A673 (cell line): ENCODE data around the gene RNF167. TPM values are rescaled to one million over a fixed set of nuclear protein-coding genes. Genes with fewer than 3 reads are reported as not detected.

Experiments
- BruUV-seq: library from RNA; stranded (reverse); fragments of 400-500 nt; replicated peaks from 2 replicates; lab custom pipeline; 2021; lab: Mats Ljungman, UMichigan
- CTCF ChIA-PET: fragments of 300-600 bp; sonication (Branson Sonifier 250); formaldehyde crosslinking; loops from one replicate; lab custom pipeline; 2022; ENCODE audit warnings: antibody characterized with exemption; lab: Charles Lee
- POLR2A ChIA-PET: fragments of 300-600 bp; sonication (Branson Sonifier 250); formaldehyde crosslinking; loops from one replicate; lab custom pipeline; 2022; ENCODE audit warnings: antibody characterized with exemption; ENCODE audit not compliant: low non-redundant PET; lab: Charles Lee
- DNase-seq: peaks from one replicate; pipeline ENCODE4 v3.0.0-alpha.2; 2015; ENCODE audit warnings: low spot score
- H3K27ac ChIP-seq: fragments of 200-600 bp; sonication (generic); 2 replicates; pipeline ENCODE4 v1.5.1; 2016; ENCODE audit warnings: mixed run types, low read depth, mild to moderate bottlenecking, mixed read lengths, antibody characterized with exemption, low read length; ENCODE audit not compliant: poor library complexity, severe bottlenecking
- H3K27me3 ChIP-seq: fragments of 200-600 bp; sonication (generic); replicated peaks from 2 replicates; pipeline ENCODE4 v1.6.1; 2017; ENCODE audit warnings: mixed run types, low read depth, mild to moderate bottlenecking, mixed read lengths, antibody characterized with exemption, low read length; ENCODE audit not compliant: insufficient read depth, poor library complexity
- H3K36me3 ChIP-seq: fragments of 200-600 bp; sonication (generic); 2 replicates; pipeline ENCODE4 v1.6.1; 2016; ENCODE audit warnings: mixed run types, mild to moderate bottlenecking, mixed read lengths, antibody characterized with exemption, low read length; ENCODE audit not compliant: insufficient read depth, poor library complexity, severe bottlenecking
- H3K4me1 ChIP-seq: fragments of 200-600 bp; sonication (generic); 2 replicates; pipeline ENCODE4 v1.6.1; 2017; ENCODE audit warnings: mixed run types, mild to moderate bottlenecking, mixed read lengths, antibody characterized with exemption, low read length; ENCODE audit not compliant: insufficient read depth, poor library complexity, severe bottlenecking
- H3K4me3 ChIP-seq: fragments of 200-600 bp; sonication (generic); 2 replicates; pipeline ENCODE4 v1.5.1; 2016; ENCODE audit warnings: low read depth, mixed run types, mild to moderate bottlenecking, mixed read lengths, low read length; ENCODE audit not compliant: poor library complexity, severe bottlenecking
- H3K9me3 ChIP-seq: fragments of 200-600 bp; sonication (generic); 2 replicates; pipeline ENCODE4 v1.6.1; 2016; ENCODE audit warnings: mixed run types, low read depth, mild to moderate bottlenecking, mixed read lengths, antibody characterized with exemption, low read length; ENCODE audit not compliant: poor library complexity, severe bottlenecking
- CTCF ChIP-seq: fragments of 300-800, 200-600 bp; sonication (generic); conservative IDR thresholded peaks from 2 replicates; pipeline ENCODE4 v1.5.1; 2017; ENCODE audit warnings: low read depth, mild to moderate bottlenecking, antibody characterized with exemption, low read length, moderate library complexity, mixed read lengths
- EZH2 ChIP-seq: fragments of 200-600 bp; sonication (generic); IDR thresholded peaks from 2 replicates; pipeline ENCODE4 v1.6.1; 2017; ENCODE audit warnings: borderline replicate concordance, low read depth, mild to moderate bottlenecking, mixed read lengths, antibody characterized with exemption, low read length; ENCODE audit not compliant: poor library complexity, severe bottlenecking
- intact Hi-C: fragments of 100-400 bp; cut with micrococcal nuclease; formaldehyde crosslinking; loops from one replicate; pipeline ENCODE4 v1.10.0; 2022; ENCODE audit not compliant: unreplicated experiment
- total RNA-seq: library from RNA; stranded (reverse); gene quantifications from 2 replicates; pipeline ENCODE4 v1.2.3, GENCODE V29; 2021

The RNF167 gene
- total RNA-seq, 1 experiment from 2014 or later: 77.3 TPM

GRCh38 chr17:4968486-4969046 lies 28.5 kb downstream of the RNF167 start:
- Histone ChIP-seq H3K36me3 (peaks cover 12% of the 10 kb centered on the region), H3K27me3 (no peaks in the 10 kb centered on the region), H3K27ac (peak overlapping the region; percentile 94), H3K4me1 (peaks cover 17% of the 10 kb centered on the region), H3K9me3 (no peaks in the 10 kb centered on the region), H3K4me3 (peak overlapping the region; percentile 59)
- TF ChIP-seq EZH2: no peak
- no peak for TF ChIP-seq CTCF
- no peak for DNase-seq
- ChIA-PET CTCF (interaction anchor here (0.6 to 2.3 kb wide), 2 partner anchors 19 to 133 kb away, joined by 3 to 8 read pairs; partner anchors contain the start of gene CAMTA2), POLR2A (interaction anchor here (0.6 kb wide), 1 partner anchor 29 kb away, joined by 3 read pairs; no protein-coding TSS in a partner anchor)
- no TSS peak for BruUV-seq
- intact Hi-C loops: no loop called here

GRCh38 chr17:4969047-4969550 lies 29.0 kb downstream of the RNF167 start:
- peaks cover 12% of the 10 kb centered on the region for H3K36me3 ChIP-seq
- peak overlapping the region; percentile 59 for H3K4me3 ChIP-seq
- no peaks in the 10 kb centered on the region for H3K27me3 ChIP-seq
- BruUV-seq: no TSS peak
- no peaks in the 10 kb centered on the region for H3K9me3 ChIP-seq
- H3K27ac ChIP-seq: peak overlapping the region; percentile 94
- H3K4me1 ChIP-seq: peaks cover 17% of the 10 kb centered on the region
- DNase-seq: no peak
- ChIA-PET POLR2A (no interaction called here), CTCF (no interaction called here)
- intact Hi-C loops: no loop called here
- TF ChIP-seq EZH2 (no peak), CTCF (no peak)

GRCh38 chr17:4969551-4970173 lies 29.6 kb downstream of the RNF167 start:
- intact Hi-C loops: no loop called here
- Histone ChIP-seq H3K9me3 (no peaks in the 10 kb centered on the region), H3K36me3 (peaks cover 12% of the 10 kb centered on the region), H3K4me1 (peaks cover 17% of the 10 kb centered on the region), H3K27me3 (no peaks in the 10 kb centered on the region), H3K27ac (peak overlapping the region; percentile 94), H3K4me3 (peak overlapping the region; percentile 59)
- no peak for TF ChIP-seq EZH2
- no peak for TF ChIP-seq CTCF
- POLR2A ChIA-PET: no interaction called here
- DNase-seq: no peak
- CTCF ChIA-PET: no interaction called here
- no TSS peak for BruUV-seq
